LoVo (cell line): ENCODE measurements around the gene PCMT1.
"Not testable (repeated sequence)": the region's sequence is repeated elsewhere in the genome, so short reads cannot be mapped to it uniquely, and the experiment has no call there.

Experiments
- DNase-seq: peaks from one replicate; pipeline ENCODE4 v3.0.0-alpha.2; 2016; ENCODE audit warnings: low spot score

Gene PCMT1

DNA sequence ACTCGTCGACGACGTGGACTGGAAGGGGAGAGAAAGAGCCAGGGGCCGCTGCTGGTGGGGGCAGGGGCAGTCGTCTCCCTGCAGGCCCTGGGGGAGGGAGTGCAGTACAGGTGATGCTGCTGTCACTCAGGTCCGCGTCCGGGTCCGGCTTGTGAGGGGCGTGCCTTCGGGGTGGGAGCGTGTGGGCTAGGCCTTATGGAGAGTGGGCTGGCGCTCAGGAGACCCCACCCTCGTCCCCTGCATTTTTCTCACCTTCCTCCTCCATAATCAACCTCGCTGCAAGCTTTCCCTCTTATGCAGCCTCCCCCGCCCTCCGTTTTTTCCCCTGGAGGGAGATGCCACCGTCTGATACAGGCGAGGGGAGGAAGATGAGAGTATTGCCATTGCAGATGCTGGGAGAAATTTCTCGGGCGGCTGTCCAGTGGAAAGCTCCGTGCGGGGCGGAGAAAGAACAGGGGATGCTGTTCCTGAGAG is 632 bp downstream of the PCMT1 start:
- peak; percentile 46 for DNase-seq

DNA sequence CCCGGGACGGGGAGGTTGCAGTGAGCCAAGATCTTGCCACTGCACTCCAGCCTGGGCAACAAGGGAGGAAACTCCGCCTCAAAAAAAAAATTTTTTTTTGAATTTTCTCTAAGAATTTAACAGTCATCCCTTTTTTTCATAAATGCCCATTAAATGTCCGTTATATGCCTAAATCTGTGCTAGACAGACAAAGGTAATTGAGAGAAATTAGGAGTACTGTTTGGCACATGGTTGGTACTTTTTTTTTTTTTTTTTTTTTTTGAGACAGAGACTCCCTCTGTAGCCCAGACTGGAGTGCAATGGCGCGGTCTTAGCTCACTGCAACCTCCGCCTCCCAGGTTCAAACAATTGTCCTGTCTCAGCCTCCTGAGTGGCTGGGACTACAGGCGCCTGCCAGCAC is 1.7 kb downstream of the PCMT1 start:
- no peak for DNase-seq

GRCh38 chr6:149751920-149752319 is 2.4 kb downstream of the PCMT1 start:
- not testable (repeated sequence) for DNase-seq

- DNase-seq = no peak
Observed at GRCh38 chr6:149752600-149753373, 3.2 kb downstream of the PCMT1 start.

- DNase-seq = not testable (repeated sequence)
Observed at GRCh38 chr6:149753374-149753637, 3.8 kb downstream of the PCMT1 start.

GRCh38 chr6:149754548-149754947 is 5.0 kb downstream of the PCMT1 start:
- no peak for DNase-seq

- DNase-seq = no peak
Observed at GRCh38 chr6:149755300-149756260, 6.0 kb downstream of the PCMT1 start.

DNA sequence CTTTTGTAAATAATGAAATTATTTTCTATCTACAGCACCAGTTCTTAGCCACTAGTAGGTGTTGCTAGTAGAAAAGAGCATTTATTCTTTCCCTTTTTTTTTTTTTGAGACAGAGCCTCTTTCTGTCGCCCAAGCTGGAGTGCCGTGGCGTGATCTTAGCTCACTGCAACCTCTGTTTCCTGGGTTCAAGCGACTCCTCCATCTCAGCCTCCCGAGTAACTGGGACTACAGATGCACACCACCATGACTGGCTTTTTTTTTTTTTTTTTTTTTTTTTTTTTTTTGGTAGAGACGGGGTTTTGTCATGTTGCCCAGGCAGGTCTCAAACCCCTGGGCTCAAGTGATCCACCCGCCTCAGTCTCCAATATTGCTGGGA is 6.7 kb downstream of the PCMT1 start:
- no peak for DNase-seq

DNA sequence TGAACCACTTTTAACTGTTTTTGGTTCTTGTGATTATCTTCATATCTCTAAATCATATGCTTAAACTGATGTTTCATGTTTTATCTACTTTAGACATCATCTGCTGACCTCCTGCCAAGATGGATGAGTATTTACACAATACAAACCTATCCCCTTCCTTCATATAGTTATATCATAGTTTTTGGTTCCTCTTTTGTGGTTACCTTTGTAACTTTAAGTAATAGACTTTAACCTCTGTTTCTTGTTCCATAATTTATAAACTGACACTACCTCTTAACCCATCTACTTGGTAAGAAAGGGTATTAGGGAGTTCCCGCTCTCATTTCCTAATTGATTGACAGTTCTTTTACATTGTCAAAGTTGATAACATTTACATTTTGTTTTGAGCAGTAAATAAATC is 11.9 kb downstream of the PCMT1 start:
- no peak for DNase-seq

GRCh38 chr6:149763866-149764265 is 14.3 kb downstream of the PCMT1 start:
- DNase-seq = no peak

- DNase-seq = peak; percentile 13
Observed at GRCh38 chr6:149766156-149766769, 16.7 kb downstream of the PCMT1 start.

DNA sequence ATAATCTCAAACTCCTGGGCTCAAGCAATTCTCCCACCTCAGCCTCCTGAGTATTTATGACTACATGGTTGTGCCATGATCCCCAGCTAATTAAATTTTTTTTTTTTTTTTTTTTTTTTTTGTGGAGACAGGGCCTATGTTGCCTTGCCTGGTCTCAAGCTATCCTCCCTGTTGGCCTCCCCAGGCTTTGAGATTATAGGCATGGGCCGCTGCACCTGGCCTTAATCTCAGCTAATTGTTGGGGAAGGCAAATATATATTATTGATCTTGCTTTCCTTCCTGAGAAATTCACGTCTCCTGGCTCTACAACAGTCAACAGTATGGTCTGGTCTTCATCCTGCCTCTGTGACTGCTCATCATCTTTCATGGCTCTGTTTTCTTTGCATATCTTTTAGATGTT is 20.1 kb downstream of the PCMT1 start:
- no peak for DNase-seq

DNA sequence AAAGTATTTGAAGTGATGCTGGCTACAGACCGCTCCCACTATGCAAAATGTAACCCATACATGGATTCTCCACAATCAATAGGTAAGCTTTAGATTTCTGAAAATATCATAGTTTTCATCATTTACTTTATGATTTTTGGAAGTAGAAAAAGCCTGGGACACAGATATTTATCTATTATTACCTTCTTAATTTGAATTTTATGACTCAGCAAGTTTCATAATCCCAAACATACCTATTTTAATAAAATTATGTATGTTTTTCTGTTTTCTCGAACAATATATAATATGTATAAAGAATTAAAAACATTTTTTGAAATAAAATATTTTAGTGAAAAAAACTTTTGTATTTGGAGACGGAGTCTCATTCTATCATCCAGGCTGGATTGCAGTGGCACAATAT is 21.6 kb downstream of the PCMT1 start:
- DNase-seq = no peak

- no peak for DNase-seq
Observed at GRCh38 chr6:149771925-149772324, 22.4 kb downstream of the PCMT1 start.

DNA sequence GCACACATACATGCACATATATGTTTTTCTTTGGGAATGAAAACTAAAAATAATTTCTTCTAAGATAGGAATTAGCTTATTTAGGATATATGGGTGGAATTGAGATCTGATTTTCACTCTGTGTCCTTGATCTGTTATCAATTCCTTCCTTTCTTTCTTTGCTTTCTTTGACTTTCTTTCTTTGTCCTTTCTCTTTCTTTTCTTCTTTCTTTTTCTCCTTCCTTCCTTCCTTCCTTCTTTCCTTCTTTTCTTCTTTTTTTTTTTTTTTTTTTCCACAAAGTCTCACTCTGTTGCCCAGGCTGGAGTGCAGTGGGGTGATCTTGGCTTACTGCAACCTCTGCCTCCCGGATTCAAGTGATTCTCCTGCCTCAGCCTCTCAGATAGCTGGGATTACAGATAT is 28.1 kb downstream of the PCMT1 start:
- DNase-seq = no peak

DNA sequence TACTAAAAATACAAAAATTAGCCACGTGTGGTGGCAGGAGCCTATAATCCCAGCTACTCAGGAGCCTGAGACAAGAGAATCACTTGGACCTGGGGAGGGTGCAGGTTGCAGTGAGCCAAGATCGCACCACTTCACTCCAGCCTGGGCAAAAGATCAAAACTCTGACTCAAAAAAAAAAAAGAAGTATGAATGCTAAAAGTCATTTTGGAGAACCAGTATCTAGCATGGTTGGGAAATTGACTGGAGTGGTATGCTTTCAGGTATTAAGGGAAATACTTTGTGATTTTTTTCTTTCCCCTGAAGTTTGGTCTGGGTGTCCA is 30.1 kb downstream of the PCMT1 start:
- no peak for DNase-seq

DNA sequence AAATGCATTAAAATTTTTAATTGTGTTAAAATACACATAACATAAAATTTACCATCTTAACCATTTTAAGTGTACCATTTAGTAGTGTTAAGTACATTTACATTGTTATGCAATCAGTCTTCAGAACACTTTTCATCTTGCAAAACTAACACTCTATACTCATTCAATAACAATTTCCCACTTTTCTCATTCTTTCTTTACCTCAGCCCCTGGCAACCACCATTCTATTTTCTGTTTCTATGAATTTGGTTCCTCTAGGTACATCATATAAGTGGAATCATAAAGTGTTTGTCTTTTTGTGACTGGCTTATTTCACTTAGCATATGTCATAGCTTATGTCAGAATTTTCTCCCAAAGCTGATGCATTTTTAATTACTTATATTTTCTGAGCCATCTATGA is 32.2 kb downstream of the PCMT1 start:
- DNase-seq = no peak

GRCh38 chr6:149782337-149782736 is 32.8 kb downstream of the PCMT1 start:
- no peak for DNase-seq

DNA sequence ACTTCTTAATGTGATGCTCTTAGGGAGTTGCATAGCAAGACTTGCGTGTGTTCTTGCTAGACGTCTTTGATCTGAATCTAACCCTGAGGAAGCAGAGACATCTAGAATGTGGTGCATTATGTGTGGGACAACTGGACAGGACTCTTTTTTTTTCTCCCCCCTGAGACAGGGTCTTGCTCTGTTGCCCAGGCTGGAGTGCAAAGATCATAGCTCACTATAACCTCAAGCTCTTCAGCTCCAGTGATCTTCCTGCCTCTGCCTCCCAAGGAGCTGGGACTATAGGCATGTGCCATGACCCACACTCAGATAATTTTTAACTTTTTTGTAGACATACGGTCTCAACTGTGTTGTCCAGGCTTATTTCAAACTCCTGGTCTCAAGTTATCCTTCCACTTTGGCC is 34.0 kb downstream of the PCMT1 start:
- DNase-seq = no peak

GRCh38 chr6:149806127-149806526 is 56.6 kb downstream of the PCMT1 start:
- no peak for DNase-seq

DNA sequence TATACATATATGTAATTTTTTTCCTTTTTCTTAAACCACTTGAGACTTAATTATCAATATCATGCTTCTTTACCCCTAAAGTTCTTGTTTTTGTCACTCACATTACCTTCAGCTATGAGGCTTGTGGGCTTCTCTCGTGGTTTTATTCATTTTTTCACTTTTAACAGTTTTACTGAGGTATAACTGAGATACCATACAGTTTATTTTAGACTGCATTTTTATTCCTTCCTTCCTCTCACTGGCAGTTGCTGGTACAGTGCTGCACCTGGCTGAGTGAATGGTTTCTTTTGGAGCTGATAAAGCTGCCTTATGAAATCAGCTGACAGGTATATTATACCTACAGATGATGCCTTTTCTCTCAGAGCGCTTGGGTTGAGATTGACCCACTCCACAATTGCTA is 60.3 kb downstream of the PCMT1 start:
- no peak for DNase-seq

GRCh38 chr6:149813351-149813750 is 63.8 kb downstream of the PCMT1 start:
- DNase-seq = no peak

- DNase-seq = no peak
Observed at GRCh38 chr6:149815788-149816187, 66.2 kb downstream of the PCMT1 start.
